ENCODE measurements around the gene TAP2. TPM values are rescaled to one million over a fixed set of nuclear protein-coding genes. Genes with fewer than 3 reads are reported as not detected.

Gene TAP2
- total RNA-seq, 1 experiment from 2014 or later, result 180 TPM

DNA sequence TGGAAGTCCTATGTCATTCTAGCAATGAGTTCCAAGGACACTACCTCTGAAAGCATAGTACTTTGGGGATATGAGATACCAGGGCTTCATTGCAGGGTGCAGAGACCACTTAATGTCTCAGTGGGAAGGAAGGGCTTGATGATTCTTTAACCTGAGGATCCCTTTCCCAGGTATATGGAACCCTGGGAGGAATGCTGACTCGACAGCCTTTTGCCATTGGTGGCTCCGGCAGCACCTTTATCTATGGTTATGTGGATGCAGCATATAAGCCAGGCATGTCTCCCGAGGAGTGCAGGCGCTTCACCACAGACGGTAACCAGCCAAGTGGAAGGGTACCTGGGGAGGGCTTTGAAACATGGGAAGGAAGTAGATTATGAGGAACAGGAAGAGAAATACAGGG is 19.7 kb upstream of the TAP2 start:
- TF ChIP-seq, protein P1, sequence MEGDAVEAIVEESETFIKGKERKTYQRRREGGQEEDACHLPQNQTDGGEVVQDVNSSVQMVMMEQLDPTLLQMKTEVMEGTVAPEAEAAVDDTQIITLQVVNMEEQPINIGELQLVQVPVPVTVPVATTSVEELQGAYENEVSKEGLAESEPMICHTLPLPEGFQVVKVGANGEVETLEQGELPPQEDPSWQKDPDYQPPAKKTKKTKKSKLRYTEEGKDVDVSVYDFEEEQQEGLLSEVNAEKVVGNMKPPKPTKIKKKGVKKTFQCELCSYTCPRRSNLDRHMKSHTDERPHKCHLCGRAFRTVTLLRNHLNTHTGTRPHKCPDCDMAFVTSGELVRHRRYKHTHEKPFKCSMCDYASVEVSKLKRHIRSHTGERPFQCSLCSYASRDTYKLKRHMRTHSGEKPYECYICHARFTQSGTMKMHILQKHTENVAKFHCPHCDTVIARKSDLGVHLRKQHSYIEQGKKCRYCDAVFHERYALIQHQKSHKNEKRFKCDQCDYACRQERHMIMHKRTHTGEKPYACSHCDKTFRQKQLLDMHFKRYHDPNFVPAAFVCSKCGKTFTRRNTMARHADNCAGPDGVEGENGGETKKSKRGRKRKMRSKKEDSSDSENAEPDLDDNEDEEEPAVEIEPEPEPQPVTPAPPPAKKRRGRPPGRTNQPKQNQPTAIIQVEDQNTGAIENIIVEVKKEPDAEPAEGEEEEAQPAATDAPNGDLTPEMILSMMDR (IDR thresholded peaks at IDR 0.05; ENCODE audit: unreplicated experiment), result no peak
- no TSS peak for BruUV-seq (replicated peaks)
- Mint-ChIP-seq H3K4me1 (ENCODE audit: low read depth, unreplicated experiment) (peaks cover 36% of the 10 kb centered on the region), H3K36me3 (ENCODE audit: insufficient read depth, unreplicated experiment) (peaks cover 24% of the 10 kb centered on the region), H3K27me3 (ENCODE audit: unreplicated experiment) (no peaks in the 10 kb centered on the region), H3K27ac (ENCODE audit: unreplicated experiment) (no peak overlapping the region), H3K9me3 (ENCODE audit: low read depth, unreplicated experiment) (no peaks in the 10 kb centered on the region), H3K4me3 (ENCODE audit: low read depth, unreplicated experiment) (no peak overlapping the region)
- CTCF ChIA-PET, result interaction anchor here (0.7 to 2.9 kb wide), 3 partner anchors 14 to 1022 kb away, joined by 7 to 25 read pairs (median 8); partner anchors contain the start of genes PSMB8 and TAP2
- intact Hi-C loops (cut with micrococcal nuclease; ENCODE audit: unreplicated experiment), result no loop called here
- no peak for DNase-seq

DNA sequence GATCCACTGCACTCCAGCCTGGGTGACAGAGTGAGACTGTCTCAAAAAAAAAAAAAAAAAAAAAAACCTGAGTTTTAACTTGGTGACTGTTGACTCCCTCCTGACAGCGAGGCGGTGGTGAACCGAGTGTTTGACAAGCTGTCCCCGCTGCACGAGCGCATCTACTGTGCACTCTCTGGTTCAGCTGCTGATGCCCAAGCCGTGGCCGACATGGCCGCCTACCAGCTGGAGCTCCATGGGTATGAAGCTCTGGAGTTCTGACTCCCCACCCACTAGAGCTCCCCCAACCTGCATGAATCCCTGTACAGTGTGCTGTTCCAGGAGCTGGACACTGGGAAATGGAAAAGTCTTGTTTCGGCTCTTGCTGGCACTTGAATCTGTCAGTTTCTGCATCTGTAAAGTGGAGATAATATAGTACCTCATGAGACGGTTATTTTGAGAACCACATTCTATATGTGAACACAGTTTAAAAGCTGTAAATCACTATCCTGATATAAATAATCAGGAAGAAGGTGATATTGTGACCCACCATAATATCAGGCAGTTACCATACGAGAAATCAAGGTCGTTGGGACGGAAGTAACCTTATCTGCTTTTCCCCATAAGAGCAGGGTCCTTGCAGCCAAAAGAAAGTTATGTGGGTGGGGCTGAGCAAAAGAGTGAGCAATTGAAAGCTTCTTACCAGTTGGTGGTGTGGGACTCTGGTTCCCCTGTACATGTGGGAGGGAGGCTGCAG is 18.8 kb upstream of the TAP2 start:
- CTCF ChIA-PET, result interaction anchor here (0.7 to 2.9 kb wide), 3 partner anchors 11 to 71 kb away, joined by 4 to 25 read pairs (median 7); partner anchors contain the start of gene TAP2
- Mint-ChIP-seq H3K36me3 (ENCODE audit: insufficient read depth, unreplicated experiment) (peaks cover 32% of the 10 kb centered on the region), H3K27me3 (ENCODE audit: unreplicated experiment) (no peaks in the 10 kb centered on the region), H3K9me3 (ENCODE audit: low read depth, unreplicated experiment) (no peaks in the 10 kb centered on the region), H3K4me3 (ENCODE audit: low read depth, unreplicated experiment) (no peak overlapping the region), H3K27ac (ENCODE audit: unreplicated experiment) (no peak overlapping the region), H3K4me1 (ENCODE audit: low read depth, unreplicated experiment) (peaks cover 38% of the 10 kb centered on the region)
- DNase-seq, result no peak
- TF ChIP-seq, protein P1 (IDR thresholded peaks at IDR 0.05; ENCODE audit: unreplicated experiment), result no peak
- no TSS peak for BruUV-seq (replicated peaks)
- intact Hi-C loops (cut with micrococcal nuclease; ENCODE audit: unreplicated experiment), result no loop called here

DNA sequence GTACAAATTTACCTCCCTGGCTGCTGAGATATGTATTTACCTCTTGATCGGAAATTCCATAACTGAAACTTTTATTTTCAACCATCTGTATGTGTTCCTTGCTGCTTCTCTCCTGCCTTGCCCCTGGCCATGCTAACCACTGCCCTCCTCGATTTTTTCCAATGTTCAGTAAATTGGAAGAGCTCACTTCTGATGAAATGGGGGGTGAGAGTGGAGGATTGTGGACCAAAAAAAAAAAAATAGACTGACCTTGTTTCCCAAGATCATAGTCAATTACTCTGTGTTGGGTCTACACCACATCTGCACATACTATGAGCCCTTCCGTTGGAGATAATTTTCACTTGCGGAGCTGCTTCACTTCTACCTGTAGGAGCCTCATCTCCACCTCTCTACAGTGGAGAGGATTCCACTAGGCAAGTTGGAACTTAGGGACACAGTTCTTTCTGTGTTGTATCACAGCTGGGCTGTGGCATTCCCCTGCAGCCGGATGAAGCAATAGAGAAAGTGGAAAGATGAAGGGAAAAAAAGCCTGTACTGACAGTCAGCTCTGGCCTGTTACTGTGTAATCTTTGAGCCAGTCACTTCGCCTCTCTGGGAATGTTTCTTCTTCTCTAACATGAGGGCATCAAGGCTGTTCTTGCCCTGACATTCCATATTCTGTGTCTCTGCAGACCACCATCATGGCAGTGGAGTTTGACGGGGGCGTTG is 17.1 kb upstream of the TAP2 start:
- H3K36me3 Mint-ChIP-seq (ENCODE audit: insufficient read depth, unreplicated experiment), result peaks cover 28% of the 10 kb centered on the region
- BruUV-seq (replicated peaks), result no TSS peak
- H3K4me1 Mint-ChIP-seq (ENCODE audit: low read depth, unreplicated experiment), result peaks cover 31% of the 10 kb centered on the region
- intact Hi-C loops (cut with micrococcal nuclease; ENCODE audit: unreplicated experiment), result no loop called here
- no peaks in the 10 kb centered on the region for H3K27me3 Mint-ChIP-seq (ENCODE audit: unreplicated experiment)
- DNase-seq, result no peak
- CTCF ChIA-PET, result interaction anchor here (0.5 to 4.1 kb wide), 6 partner anchors 11 to 1388 kb away, joined by 3 to 31 read pairs (median 14); partner anchors contain the start of genes PSMB8 and TAP2
- H3K4me3 Mint-ChIP-seq (ENCODE audit: low read depth, unreplicated experiment), result peak overlapping the region; percentile 100
- no peaks in the 10 kb centered on the region for H3K9me3 Mint-ChIP-seq (ENCODE audit: low read depth, unreplicated experiment)
- H3K27ac Mint-ChIP-seq (ENCODE audit: unreplicated experiment), result no peak overlapping the region
- TF ChIP-seq, protein P1 (IDR thresholded peaks at IDR 0.05; ENCODE audit: unreplicated experiment), result no peak

DNA sequence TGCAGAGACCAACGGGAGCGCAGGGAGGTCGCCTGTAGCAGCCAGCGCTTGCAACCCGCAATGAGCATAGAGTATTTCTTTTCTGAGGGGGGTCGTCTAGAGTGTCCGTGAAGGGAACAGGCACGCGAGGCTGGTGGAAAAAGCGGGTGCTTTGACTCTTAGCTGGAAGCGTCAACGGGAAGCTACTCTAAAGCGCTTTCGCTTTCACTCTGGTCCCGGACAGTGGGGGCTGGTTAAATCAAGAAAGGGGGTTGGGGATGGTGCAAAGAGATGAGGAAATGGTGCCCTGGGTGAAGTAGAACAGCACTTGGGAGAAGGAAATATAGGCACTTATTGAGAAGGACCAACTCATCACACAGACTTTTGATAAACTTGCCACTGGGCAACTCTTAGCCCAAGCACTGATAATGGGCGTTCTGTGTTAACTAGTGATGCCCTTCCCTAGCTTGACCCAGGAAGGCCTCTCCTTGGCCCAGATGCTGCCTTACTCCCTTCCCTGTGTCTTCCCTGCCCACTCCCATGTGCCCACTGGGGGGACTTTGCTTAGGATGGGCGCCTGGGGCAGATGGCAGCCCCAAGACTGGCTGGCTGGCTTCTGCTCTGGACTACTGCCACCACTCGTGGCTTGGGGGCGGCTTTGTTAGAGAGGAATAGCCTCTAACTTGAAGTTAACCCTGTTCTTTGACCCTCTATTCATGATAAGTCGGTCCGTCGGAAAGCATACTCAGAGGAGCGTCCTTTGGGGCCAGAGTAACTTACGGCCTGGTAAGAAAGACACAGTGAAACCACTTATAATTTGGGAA is 16.0 kb upstream of the TAP2 start:
- intact Hi-C loops (cut with micrococcal nuclease; ENCODE audit: unreplicated experiment), result no loop called here
- Mint-ChIP-seq H3K4me1 (ENCODE audit: low read depth, unreplicated experiment) (peaks cover 30% of the 10 kb centered on the region), H3K27me3 (ENCODE audit: unreplicated experiment) (no peaks in the 10 kb centered on the region), H3K4me3 (ENCODE audit: low read depth, unreplicated experiment) (peak overlapping the region; percentile 100), H3K27ac (ENCODE audit: unreplicated experiment) (peak overlapping the region; percentile 92), H3K9me3 (ENCODE audit: low read depth, unreplicated experiment) (no peaks in the 10 kb centered on the region), H3K36me3 (ENCODE audit: insufficient read depth, unreplicated experiment) (peaks cover 28% of the 10 kb centered on the region)
- TSS peak; percentile 55 for BruUV-seq (replicated peaks)
- TF ChIP-seq, protein P1 (IDR thresholded peaks at IDR 0.05; ENCODE audit: unreplicated experiment), result no peak
- CTCF ChIA-PET, result interaction anchor here (0.5 to 4.1 kb wide), 12 partner anchors 10 to 1389 kb away, joined by 3 to 131 read pairs (median 6); partner anchors contain the start of genes PSMB8 and TAP2
- DNase-seq, result peak; percentile 43

All from Calu3 (cell line).